GM19023 (cell line): ENCODE measurements around the gene MACO1.

Experiments
- ATAC-seq: cut with Tn5 transposase; IDR thresholded peaks from one replicate; pipeline ENCODE4 v1.9.1; 2021; ENCODE audit warnings: mild to moderate bottlenecking, moderate library complexity; ENCODE audit not compliant: unreplicated experiment

The MACO1 gene

DNA sequence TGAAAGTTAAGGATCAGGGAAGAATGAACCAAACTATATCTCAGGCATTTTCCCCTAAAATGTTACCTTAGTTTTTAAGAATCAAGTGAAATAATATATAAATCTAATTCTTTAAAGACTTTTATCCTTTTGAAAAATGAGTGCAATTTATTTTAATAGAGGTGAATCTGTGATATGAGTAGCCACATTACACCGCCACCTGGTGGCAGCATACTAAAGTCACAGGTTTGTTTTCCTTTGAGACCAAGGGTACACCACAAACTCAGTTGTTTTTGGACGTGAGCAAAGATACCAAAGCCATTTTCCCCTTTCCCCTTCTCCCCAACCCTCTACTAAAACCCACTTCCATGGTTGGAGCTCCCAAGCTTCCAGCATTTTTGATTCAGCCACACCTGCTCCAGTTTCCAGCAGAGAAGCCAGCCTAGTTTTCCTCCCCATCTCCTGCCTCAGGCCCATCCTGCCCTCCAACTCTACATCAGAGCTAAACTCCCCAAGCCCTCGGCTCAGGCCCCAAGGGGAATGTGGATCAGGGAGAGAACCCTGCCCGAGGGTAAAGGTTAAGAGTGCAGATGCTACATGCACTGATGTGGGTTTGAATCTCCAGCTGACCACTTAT, 89.9 kb downstream of the MACO1 start:
- ATAC-seq, result no peak

DNA sequence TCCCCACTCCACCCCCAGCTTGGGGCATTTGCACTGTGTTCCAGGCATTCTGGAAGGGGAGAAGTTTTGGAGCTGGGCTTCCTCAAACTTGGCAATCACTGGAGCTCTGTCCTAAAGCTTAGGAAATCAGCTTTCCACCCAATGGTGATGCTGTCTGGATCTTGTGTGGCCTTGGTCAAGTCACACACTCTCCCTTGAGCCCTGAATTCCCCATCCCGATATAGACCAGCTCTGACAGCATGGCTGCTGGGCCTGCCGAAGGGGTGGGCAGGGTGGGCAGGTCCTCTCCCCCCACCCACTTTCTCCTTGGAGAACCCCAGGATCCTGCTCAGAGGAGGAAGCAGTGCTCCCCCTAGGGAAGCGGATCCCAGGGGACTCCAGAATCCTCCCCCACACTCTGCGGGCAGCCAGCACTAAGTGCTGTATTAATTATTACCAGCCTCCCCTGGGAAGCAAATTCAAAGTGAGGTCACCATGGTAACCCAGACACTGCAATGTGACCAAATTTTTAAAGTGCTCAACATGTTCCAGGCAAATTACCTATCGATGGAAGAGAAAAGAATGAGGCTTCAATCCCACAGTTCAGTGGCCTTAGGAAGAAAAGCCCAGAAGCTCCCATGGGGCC, 91.4 kb downstream of the MACO1 start:
- no peak for ATAC-seq

DNA sequence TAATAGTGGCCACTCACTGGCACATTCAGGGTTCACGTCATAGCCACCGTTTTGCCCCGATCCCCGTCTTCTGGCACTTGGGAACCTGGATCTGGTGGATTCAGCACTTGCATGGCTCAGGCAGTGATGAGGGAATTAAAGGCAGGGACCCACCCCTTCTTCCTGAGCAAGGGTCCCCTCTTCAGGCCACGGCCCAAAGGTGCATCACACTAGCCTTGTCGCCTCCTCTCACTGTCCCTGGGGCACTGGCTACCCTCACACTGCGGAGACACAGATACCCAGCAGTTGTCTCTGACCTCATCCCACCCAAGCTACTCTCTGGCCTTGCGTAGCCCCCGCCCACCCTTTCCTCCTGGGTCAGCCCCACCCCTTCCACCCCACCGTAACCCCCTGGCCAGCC, 92.8 kb downstream of the MACO1 start:
- no peak for ATAC-seq

DNA sequence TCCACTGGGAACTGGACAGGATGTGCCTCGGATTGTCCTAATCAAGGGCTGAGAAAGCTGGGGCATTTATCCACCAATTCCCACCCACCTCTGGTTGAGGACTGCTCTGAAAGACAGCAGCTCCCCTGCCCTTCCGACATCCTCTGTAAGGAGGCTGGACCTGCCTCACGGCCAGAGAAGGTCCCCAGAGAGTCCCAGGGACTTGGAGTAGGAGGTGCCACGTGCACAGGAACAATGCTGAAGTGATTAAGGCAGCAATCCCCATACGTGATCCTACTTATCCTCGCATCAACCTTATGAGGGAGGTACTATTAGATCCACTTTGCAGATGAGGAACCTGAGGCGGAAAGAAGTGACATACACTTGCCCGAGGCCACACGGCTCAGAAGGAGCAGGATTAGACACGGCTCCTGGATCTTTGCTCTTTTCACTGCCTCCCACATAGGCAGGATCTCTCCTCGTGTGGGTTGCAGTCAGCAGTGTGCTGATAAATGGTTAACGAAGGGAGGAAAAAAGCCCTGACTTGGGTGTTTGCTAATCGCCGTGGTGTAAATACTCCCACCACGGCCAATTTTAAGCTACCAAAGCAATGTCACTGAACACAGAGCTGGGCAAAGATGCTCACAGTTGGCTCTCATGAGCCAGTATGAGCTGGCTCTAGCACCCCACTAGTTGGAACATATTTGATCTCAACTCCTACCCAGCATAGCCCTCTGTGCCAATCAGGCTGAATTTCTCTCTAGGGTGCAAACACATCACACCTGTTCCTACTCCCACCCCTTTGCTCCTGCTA, 94.1 kb downstream of the MACO1 start:
- no peak for ATAC-seq

DNA sequence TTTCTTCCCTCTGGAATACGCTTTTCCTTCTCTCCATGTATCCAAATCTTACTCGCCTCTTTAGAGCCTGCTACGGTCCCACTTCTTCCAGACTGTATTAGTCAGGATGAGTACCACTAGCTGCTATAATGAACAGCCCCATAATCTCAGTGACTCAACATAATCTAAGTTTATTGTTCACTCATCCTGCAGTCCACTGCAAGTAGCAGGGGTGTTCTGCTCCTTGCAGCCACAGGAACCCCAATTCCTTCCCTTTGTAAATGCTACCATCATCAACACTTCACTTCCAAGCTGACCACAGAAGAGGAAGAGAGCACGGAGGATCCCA, 94.6 kb downstream of the MACO1 start:
- no peak for ATAC-seq

DNA sequence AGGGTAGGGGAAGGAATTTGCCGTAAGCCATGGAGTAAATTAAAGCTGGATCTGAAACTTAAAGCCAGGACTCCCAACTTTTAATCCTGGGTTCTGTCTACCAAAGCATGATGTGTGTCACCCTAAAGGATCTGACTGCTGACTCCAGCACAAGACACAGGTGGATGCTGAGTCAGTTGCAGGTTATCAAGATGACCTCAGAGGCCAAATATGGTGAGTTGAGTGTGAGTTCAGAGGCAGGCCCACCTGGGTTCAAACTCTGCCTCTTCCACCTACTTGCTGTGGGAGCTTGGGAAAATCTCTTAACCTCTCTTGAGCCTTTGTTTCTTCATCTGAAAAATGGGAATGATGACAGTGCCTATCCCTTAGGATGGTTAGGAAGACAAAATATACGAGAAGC, 96.1 kb downstream of the MACO1 start:
- ATAC-seq, result no peak

DNA sequence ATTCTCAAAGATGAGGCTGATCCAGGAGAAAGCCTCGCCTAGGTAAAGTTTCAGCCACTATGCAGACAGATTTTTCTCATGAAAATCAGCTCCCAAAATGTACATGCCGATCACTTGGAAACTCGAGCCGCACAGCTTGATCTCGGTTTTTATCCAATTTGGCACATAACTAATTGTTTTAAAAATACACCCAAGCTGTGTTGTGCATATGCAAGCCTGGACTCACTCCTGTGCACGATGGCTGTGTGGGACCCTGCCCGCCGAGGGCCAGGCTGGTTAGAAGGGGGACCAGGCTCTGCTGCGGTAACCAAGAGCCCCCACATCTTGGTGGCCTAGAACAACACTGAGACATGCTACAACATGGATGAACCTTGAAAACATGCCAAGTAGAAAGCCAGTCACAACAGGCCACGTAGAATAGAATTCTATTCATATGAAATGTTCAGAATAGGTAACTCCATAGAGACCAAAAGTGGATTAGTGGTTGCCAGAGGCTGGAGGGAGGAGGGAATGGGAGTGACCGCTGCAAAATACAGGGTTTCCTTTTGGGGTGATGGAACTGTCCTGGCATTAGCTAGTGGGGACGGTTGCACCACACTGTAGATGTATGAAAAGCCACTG, 96.6 kb downstream of the MACO1 start:
- ATAC-seq, result no peak

DNA sequence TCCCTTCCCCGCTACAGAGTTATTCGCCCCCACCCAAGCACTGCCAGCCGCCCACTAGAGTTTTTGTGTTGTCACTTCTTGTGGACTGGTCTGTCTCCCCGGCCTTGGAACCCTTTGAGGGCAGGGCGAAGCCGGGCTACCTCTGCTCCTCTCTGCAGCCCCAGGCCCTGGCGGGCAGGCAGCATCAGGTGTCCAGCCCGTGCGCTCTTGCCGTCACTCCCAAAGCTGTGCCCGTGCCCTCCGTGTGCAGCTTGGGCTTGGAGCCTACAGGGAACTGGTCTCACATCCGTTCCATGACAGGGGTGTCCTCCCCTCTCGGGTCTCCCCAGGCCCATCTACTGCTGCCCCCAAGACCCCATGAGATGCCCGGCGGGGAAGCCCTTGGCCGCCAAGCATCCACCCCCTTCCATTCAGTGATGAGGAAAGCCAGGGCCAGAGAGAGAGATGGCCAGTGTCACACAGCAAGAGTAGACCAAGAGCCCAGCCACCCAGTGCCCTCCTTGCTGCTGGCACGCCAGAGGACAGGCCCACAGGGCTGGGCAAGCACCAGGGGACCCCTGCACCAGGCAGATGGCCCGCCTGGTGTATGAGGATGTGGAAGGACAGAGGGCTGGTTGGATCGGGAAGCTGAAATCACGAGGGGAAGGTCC, 97.4 kb downstream of the MACO1 start:
- ATAC-seq, result no peak

DNA sequence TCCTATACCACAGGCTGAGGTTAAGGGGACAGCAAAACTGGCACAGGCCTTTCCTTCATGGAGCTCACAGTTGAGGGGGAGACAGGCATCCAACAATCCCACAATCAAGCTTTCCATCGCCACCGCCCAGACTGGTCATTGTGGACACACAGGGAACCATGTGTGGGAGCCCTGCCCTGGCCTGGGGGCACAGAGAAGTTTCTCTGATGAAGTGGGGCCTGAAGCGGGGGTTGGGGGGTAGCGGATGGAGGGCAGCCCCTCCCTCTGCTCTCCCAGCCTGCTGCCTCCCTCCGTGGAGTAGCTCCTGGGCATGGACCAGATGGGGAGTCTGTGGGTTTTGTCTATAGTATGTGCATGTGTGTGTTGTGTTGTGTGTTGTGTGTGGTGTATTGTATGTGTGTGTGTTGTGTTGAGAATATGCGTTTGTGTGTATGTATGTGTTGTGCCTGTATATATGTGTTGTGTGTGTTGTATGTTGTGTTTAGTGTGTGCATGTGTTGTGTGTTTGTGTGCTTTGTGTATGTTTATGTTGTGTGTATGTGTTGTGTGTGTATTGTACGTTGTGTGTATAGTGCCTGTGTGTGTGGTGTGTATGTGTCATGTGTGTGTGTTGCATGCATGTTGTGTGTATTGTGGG, 98.3 kb downstream of the MACO1 start:
- no peak for ATAC-seq

DNA sequence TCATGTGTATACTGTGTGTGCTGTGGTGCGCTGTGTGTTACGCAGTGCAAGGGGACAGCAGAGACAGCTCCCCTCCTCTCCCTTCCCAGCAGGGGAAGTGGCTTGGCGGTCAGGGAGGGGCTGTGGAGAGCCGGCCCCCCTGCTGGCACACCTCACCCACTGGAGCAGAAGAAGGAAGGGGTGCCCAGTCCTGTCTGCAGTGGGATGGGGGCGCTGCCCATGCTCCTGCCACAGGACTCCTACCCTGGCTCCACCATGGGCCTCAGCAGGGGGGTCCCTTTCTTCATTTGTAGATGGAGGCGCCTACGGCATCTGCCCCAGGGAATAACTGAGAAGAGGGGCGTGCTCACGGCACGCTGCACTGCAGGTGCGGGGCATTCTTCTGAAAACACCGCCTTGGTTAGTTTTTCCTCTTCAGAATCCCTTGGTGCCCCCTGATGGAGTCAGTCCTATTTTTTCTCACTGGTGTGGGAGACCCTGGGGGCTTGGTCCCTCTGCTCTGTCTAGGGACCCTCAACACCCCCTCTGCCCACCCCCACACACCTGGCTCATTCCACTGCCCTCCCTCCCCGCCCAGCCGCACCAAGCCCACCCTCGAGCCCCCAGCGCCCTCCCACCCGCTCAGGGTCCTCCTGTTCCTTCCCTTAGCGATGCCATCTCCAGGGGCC, 99.0 kb downstream of the MACO1 start:
- ATAC-seq, result no peak

DNA sequence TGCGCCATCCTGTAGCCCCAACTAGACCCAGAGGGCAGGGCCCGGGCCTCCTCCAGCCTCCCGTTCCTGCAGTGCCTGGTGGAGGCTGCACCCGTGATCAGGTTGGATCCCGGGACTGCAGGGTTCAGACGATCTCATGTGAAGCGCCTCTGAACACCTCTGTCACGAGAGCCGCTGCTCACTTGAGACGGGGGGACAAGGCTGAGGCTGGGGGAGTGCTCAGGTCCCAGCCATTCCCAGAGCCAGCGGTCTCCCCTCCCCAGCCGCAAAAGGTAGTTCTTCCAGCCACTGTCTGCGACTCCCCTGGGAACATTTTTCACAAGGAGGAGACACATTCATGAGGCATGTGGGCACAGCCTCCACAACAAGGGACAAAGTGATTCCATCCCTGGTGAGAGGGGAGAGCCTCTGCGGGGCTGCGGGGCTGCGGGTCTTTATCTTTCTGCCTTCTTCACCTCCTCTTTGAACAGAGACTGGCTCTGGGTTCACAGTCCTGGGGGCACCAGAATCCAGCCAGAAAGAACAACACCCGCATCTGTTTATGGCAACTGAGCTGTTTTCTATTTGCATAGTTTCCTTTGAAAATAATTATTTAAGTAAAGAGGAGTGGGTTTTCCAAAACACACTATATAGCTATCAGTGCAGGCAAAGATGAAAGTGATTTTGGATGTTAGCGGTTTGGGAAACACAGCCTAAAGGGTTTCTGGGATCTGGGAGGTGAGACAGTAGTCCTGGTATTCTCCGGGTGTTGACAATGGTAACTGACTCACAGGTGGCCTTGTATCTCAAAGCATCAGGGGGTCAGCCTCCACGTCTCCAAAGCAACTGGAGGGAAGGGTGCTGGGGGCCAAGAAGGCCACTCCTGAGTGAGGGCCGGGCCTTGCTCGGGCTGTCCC, 99.7 kb downstream of the MACO1 start:
- no peak for ATAC-seq

DNA sequence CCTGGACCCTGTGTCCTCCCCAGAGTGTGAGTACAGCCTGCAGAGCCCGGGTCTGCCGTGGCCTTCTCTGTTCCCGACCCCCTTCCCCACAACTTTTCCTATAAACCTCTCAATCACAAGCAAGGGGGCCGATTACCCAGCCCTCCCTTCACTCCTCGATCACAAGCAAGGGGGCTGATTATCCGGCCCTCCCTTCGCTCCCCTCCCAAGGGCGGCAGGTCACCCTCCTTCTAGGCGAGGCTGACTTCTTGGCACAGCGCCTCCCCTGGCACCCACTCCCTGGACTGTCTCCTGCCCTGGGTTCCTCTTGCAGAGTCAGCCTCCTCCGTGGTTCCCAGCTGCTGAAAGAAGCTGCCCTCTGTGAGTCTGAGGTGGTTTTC, 100.4 kb downstream of the MACO1 start:
- ATAC-seq, result no peak

DNA sequence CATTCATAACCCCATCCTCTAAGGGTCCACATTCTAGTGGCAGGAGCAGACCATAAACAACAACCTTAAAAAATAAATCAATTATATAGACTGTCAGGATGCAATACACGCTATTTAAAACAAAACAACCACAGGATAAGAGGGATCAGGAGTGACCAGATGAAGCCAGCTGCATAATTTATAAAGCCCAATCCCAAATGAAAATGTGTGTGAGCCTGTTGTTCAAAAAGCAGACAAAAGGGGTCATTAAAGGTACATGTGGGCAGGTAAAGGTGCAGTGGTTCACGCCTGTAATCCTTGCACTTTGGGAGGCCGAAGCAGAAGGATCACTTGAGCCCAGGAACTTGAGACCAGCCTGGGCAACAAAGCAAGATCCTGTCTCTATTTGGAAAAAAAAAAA, 102.3 kb downstream of the MACO1 start:
- ATAC-seq, result no peak

DNA sequence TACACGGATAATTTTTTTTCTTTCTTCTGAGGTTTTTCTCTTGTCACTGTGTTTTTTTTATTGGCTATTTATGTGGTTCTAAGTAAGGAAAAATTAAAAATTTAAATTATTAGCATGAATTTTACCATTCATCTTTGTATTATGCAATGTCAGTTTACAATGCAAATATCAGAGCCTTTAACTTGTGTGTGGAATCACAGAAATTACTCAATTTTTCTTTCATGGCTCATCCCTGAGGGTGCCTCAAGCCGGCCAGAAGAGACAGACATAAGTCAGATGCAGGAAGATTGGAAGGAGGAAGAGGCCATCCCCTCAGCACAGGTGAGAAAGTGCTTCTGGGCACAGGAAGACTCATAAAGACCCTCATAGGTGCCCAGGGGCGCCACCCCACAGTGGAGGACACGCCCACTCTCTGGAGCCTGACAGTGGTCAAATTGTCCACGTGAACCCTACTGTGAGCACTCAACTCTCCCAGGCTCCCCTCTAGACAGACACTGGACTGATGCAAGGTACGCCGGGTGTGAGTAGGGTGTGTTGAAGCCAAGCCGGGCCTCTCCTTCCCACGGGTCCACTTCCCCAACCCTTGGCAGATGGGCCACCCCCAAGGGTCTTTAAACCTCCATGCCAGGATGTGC, 103.2 kb downstream of the MACO1 start:
- ATAC-seq, result no peak

DNA sequence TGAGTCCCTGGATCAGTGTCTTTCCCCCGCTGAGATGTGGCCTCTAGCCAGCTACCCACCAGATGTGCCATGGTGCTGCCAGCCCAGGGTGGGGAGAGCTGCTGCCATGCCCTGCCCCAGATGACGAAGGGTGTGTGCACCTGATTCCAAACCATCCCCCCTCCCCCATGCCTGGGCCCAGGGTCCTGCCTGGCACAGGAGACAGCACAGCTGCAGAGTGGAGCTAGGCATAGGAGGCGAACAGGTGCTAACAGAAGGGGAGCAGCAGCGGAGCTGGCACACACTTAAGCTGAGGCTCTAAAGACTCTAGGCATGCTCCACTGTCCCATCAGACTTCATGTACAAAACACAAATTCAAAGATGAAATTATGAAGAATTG, 103.7 kb downstream of the MACO1 start:
- ATAC-seq, result no peak

DNA sequence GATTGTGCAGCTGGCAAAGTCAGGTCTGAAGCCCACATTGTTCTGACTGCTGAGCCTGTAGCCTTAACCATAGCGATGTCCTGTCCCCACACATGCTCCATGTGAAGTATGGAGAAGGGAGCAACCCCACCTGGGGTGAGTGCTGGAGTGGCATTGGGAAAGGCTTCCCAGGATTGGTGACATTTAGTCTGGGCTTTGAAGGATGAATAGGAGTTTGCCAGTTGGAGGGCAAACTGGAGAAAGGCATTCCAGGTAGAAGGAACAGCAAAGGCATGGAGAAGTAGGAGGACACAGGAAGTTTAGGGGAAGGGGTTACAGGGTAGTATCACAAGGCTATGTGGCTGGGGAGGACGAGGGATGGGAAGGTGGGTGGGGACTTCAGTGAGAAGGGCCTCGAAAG, 105.4 kb downstream of the MACO1 start:
- no peak for ATAC-seq

DNA sequence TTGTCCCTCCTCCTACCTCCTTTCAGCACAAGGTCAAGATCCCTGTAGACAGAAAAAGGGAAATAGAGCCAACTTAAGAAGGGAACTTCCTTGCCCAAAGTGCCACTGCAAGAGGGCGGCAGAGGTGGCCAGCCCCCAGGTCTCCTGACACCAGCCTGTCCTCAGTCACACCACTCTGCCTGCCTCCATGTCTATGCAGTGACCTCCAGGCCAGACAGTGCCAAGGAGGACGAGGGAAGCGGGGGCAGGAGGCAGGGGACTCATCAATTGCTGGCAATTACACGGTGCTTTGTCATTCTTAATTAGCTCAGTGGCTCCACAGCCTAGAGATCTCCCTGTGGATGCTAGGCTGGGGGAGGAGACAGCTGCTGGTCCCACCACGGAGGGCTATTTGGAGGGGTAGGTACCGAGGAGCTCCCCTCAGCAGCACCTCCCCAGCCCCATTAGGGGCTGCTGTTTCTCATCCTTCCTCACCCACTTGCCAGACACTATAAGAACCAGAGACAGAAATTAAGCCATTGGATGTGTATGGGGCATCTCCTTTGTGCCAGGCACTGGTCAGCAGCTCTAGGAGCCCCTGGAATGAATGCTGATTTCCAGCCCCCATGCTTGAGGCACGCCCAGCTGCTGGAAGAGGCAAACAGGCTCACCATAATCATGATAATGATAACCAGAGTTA, 106.6 kb downstream of the MACO1 start:
- no peak for ATAC-seq

DNA sequence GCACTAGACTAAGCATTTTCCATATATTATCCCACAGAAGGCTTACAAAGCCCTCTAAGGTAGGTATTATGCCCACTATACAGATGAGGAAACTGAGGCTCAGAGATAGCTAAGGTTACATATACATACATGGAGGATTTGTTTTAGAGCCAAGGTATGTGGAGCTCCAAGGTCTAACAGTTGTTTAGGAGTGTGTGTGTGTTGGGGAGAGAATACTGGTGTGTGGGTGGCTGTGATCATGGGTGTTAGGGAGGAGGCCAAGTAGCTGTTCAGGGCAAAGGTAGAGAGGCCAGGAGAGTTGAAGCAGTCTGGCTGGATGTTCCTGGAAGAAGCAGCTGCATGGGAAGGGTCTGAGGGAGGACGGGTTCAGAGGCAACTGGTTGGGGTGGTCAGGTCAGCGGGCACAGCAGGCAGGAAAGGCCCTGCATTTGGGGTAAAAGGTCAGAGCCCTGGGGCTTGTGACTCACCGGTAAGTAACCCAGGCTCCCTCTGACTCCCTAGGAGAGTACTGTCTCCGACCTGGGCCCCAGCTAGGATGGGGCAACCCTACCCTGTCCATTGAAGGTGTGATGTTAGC, 107.6 kb downstream of the MACO1 start:
- no peak for ATAC-seq
